K562 (cell line): Measurements from ENCODE around the gene CPSF4.

Experiments used
- BHLHE40 ChIP-seq: IDR thresholded peaks from 2 replicates; pipeline ENCODE4 v1.6.1; 2011; ENCODE audit warnings: low read length, improper control_type of control experiment
- CTCF ChIP-seq, 3 experiments: IDR thresholded peaks in 2 of 3; conservative IDR thresholded peaks in 1 of 3; 2 replicates each; pipeline ENCODE4 v1.5.1; 2011 to 2012; ENCODE audit warnings: low read length in 3 of 3, mild to moderate bottlenecking in 3 of 3, control low read depth in 2 of 3, improper control_type of control experiment in 1 of 3, inconsistent platforms in 1 of 3, low read depth in 1 of 3, mixed read lengths in 1 of 3, moderate library complexity in 1 of 3; ENCODE audit not compliant: insufficient read depth in 2 of 3
- EP300 ChIP-seq: IDR thresholded peaks from 2 replicates; pipeline ENCODE4 v1.6.1; 2012; ENCODE audit warnings: low read length, improper control_type of control experiment
- FOXP1 ChIP-seq: sonication (generic); formaldehyde crosslinking; IDR thresholded peaks from 2 replicates; pipeline ENCODE4 v1.8.0; 2022; ENCODE audit warnings: mild to moderate bottlenecking, missing genetic modification reagents
- GABPB1 ChIP-seq: sonication (generic); formaldehyde crosslinking; IDR thresholded peaks from 2 replicates; pipeline ENCODE4 v1.8.0; 2022; ENCODE audit warnings: mild to moderate bottlenecking, missing genetic modification reagents
- GABPB2 ChIP-seq: fragments of 250-450 bp; sonication (Bioruptor Pico); conservative IDR thresholded peaks from 2 replicates; pipeline ENCODE4 v1.5.1; 2021; ENCODE audit warnings: mild to moderate bottlenecking
- KDM1A ChIP-seq, 2 experiments: fragments of 450-650 bp; IDR thresholded peaks; 2 replicates each; pipeline ENCODE4 v1.6.1; 2016; ENCODE audit warnings: mild to moderate bottlenecking in 2 of 2
- MAFF ChIP-seq: IDR thresholded peaks from 2 replicates; pipeline ENCODE4 v1.6.1; 2012; ENCODE audit warnings: low read length, improper control_type of control experiment
- NRF1 ChIP-seq, 2 experiments: fragments of 450-650 bp; IDR thresholded peaks in 1 of 2; conservative IDR thresholded peaks in 1 of 2; 2 replicates each; pipeline ENCODE4 v1.6.1; 2014; ENCODE audit warnings: mild to moderate bottlenecking in 2 of 2
- POLR2G ChIP-seq: fragments of 200-400 bp; formaldehyde crosslinking; IDR thresholded peaks from 2 replicates; pipeline ENCODE4 v1.6.1; 2017; ENCODE audit warnings: low read depth, mild to moderate bottlenecking, antibody characterized with exemption, low read length, moderate library complexity
- RAD21 ChIP-seq, 2 experiments: fragments of 250-450 bp in 1 of 2; fragments of 450-650 bp in 1 of 2; sonication (Bioruptor Pico) in 1 of 2; formaldehyde crosslinking in 1 of 2; IDR thresholded peaks in 1 of 2; conservative IDR thresholded peaks in 1 of 2; 2 replicates each; pipeline versions ENCODE4 v1.4.0 to v1.8.0; 2020 to 2022; ENCODE audit warnings: mild to moderate bottlenecking in 2 of 2, moderate library complexity in 1 of 2
- TAF1 ChIP-seq: IDR thresholded peaks from 2 replicates; pipeline ENCODE4 v1.6.1; 2011; ENCODE audit warnings: mild to moderate bottlenecking, low read length, moderate library complexity; ENCODE audit not compliant: insufficient read depth, control insufficient read depth, severe bottlenecking; ENCODE audit errors: extremely low read depth
- TRIM24 ChIP-seq, 2 experiments: fragments of 450-650 bp; IDR thresholded peaks; 2 replicates each; pipeline ENCODE4 v1.6.1; 2016
- TF ChIP-seq, protein P1 (sequence below): sonication (generic); formaldehyde crosslinking; IDR thresholded peaks from 2 replicates; pipeline ENCODE4 v1.8.1; 2022; ENCODE audit warnings: missing genetic modification reagents

- TF ChIP-seq MAFF (no peak), EP300 (no peak), FOXP1 (CRISPR knock-in tag) (no peak), TRIM24 (IDR thresholded peaks at IDR 0.05) (no peak), CTCF (IDR thresholded peaks at IDR 0.05 in 2 of 3, conservative IDR thresholded peaks at IDR 0.05 in 1 of 3; ENCODE audit: insufficient read depth in 2 of 3, low read depth in 1 of 3, low read length in 3 of 3) (no peak), GABPB2 (CRISPR knock-in tag) (no peak), BHLHE40 (no peak), NRF1 (conservative IDR thresholded peaks at IDR 0.05 in 1 of 2, IDR thresholded peaks at IDR 0.05 in 1 of 2) (no peak), POLR2G (peak; percentile 45; the same call in 1 of the 2 replicates), TAF1 (no peak), RAD21 (CRISPR knock-in tag; conservative IDR thresholded peaks at IDR 0.05 in 1 of 2, IDR thresholded peaks at IDR 0.05 in 1 of 2) (no peak), GABPB1 (CRISPR knock-in tag) (no peak), KDM1A (IDR thresholded peaks at IDR 0.05) (no peak)
- TF ChIP-seq, protein P1, sequence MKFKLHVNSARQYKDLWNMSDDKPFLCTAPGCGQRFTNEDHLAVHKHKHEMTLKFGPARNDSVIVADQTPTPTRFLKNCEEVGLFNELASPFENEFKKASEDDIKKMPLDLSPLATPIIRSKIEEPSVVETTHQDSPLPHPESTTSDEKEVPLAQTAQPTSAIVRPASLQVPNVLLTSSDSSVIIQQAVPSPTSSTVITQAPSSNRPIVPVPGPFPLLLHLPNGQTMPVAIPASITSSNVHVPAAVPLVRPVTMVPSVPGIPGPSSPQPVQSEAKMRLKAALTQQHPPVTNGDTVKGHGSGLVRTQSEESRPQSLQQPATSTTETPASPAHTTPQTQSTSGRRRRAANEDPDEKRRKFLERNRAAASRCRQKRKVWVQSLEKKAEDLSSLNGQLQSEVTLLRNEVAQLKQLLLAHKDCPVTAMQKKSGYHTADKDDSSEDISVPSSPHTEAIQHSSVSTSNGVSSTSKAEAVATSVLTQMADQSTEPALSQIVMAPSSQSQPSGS, result no peak
Measured at GRCh38 chr7:99424932-99425730, 13.6 kb upstream of the CPSF4 start.
